Neural cell (in vitro differentiated cells): ENCODE measurements around the gene CD84. TPM values are rescaled to one million over a fixed set of nuclear protein-coding genes. Genes with fewer than 3 reads are reported as not detected.
"Not testable (repeated sequence)": the region's sequence is repeated elsewhere in the genome, so short reads cannot be mapped to it uniquely, and the experiment has no call there.

Experiments used
- H2AFZ ChIP-seq: fragments of 200-600, 300-800 bp; sonication (generic), shearing (Covaris generic); 2 replicates; pipeline ENCODE4 v1.6.0; 2014; ENCODE audit warnings: low read depth, mild to moderate bottlenecking, antibody characterized with exemption, low read length, moderate library complexity
- H3F3A ChIP-seq: fragments of 200-600 bp; shearing (Covaris generic); 2 replicates; pipeline ENCODE4 v1.6.1; 2016; ENCODE audit warnings: mild to moderate bottlenecking, moderate library complexity, mixed read lengths, antibody characterized with exemption, low read length; ENCODE audit not compliant: insufficient read depth, poor library complexity, severe bottlenecking
- H3K27ac ChIP-seq: fragments of 200-600, 300-800 bp; sonication (generic), shearing (Covaris generic); 2 replicates; pipeline ENCODE4 v1.5.1; 2014; ENCODE audit warnings: mild to moderate bottlenecking, low read length, moderate library complexity
- H3K27me3 ChIP-seq: fragments of 300-800, 200-600 bp; sonication (generic), shearing (Covaris generic); 2 replicates; pipeline ENCODE4 v1.6.0; 2014; ENCODE audit warnings: mild to moderate bottlenecking, low read depth, low read length, moderate library complexity; ENCODE audit not compliant: insufficient read depth
- H3K36me3 ChIP-seq: fragments of 300-800, 200-600 bp; sonication (generic), shearing (Covaris generic); 2 replicates; pipeline ENCODE4 v1.5.1; 2014; ENCODE audit warnings: mild to moderate bottlenecking, antibody characterized with exemption, low read length, moderate library complexity; ENCODE audit not compliant: insufficient read depth
- H3K4me2 ChIP-seq: fragments of 300-800, 200-600 bp; sonication (generic), shearing (Covaris generic); 2 replicates; pipeline ENCODE4 v1.6.0; 2014; ENCODE audit warnings: mild to moderate bottlenecking, low read length
- H3K4me3 ChIP-seq: fragments of 300-800, 200-600 bp; sonication (generic), shearing (Covaris generic); 2 replicates; pipeline ENCODE4 v1.5.1; 2014; ENCODE audit warnings: mild to moderate bottlenecking, low read length, moderate library complexity
- H3K79me2 ChIP-seq: fragments of 200-600 bp; shearing (Covaris generic); replicated peaks from 2 replicates; pipeline ENCODE4 v1.6.0; 2014; ENCODE audit warnings: mild to moderate bottlenecking, low read length, moderate library complexity; ENCODE audit not compliant: insufficient read depth
- H3K9ac ChIP-seq: fragments of 300-800, 200-600 bp; sonication (generic), shearing (Covaris generic); 2 replicates; pipeline ENCODE4 v1.6.1; 2016; ENCODE audit warnings: mild to moderate bottlenecking, low read length, mixed read lengths
- H3K9me2 ChIP-seq: fragments of 200-600 bp; shearing (Covaris generic); 2 replicates; pipeline ENCODE4 v1.6.1; 2016; ENCODE audit warnings: mild to moderate bottlenecking, low read length, mixed read lengths; ENCODE audit not compliant: insufficient read depth
- H3K9me3 ChIP-seq: fragments of 200-600, 300-800 bp; sonication (generic), shearing (Covaris generic); 2 replicates; pipeline ENCODE4 v1.6.1; 2016; ENCODE audit warnings: mild to moderate bottlenecking, mixed run types, low read length, moderate library complexity, mixed read lengths
- H4K20me1 ChIP-seq: fragments of 200-600 bp; shearing (Covaris generic); 2 replicates; pipeline ENCODE4 v1.6.1; 2016; ENCODE audit warnings: mild to moderate bottlenecking, mixed run types; ENCODE audit not compliant: insufficient read depth
- CTCF ChIP-seq: fragments of 450-650 bp; IDR thresholded peaks from 2 replicates; pipeline ENCODE4 v1.5.1; 2014; ENCODE audit warnings: antibody characterized with exemption, mild to moderate bottlenecking, moderate library complexity; ENCODE audit not compliant: poor library complexity, severe bottlenecking
- EP300 ChIP-seq: fragments of 450-650 bp; conservative IDR thresholded peaks from 2 replicates; pipeline ENCODE4 v1.6.1; 2014; ENCODE audit warnings: antibody characterized with exemption, mild to moderate bottlenecking, moderate library complexity; ENCODE audit not compliant: poor library complexity, severe bottlenecking
- EZH2 ChIP-seq: fragments of 200-600, 300-800 bp; shearing (Covaris generic), sonication (generic); IDR thresholded peaks from 2 replicates; pipeline ENCODE4 v1.6.1; 2014; ENCODE audit warnings: antibody characterized with exemption, low read length, borderline replicate concordance, mild to moderate bottlenecking; ENCODE audit not compliant: insufficient read depth, poor library complexity, severe bottlenecking
- MXI1 ChIP-seq: fragments of 450-650 bp; conservative IDR thresholded peaks from 2 replicates; pipeline ENCODE4 v1.6.1; 2014; ENCODE audit warnings: antibody characterized with exemption, mild to moderate bottlenecking; ENCODE audit not compliant: poor library complexity, severe bottlenecking
- POLR2AphosphoS5 ChIP-seq: IDR thresholded peaks from 2 replicates; pipeline ENCODE4 v1.6.1; 2012
- RAD21 ChIP-seq: fragments of 450-650 bp; conservative IDR thresholded peaks from 2 replicates; pipeline ENCODE4 v1.6.1; 2014; ENCODE audit warnings: antibody characterized with exemption, mild to moderate bottlenecking, moderate library complexity
- REST ChIP-seq: IDR thresholded peaks from 2 replicates; pipeline ENCODE4 v1.6.1; 2012; ENCODE audit warnings: borderline replicate concordance
- SMC3 ChIP-seq: fragments of 450-650 bp; conservative IDR thresholded peaks from 2 replicates; pipeline ENCODE4 v1.6.1; 2014; ENCODE audit warnings: antibody characterized with exemption, mild to moderate bottlenecking, moderate library complexity; ENCODE audit not compliant: poor library complexity
- TAF1 ChIP-seq: IDR thresholded peaks from 2 replicates; pipeline ENCODE4 v1.6.1; 2012; ENCODE audit warnings: low read depth
- polyA plus RNA-seq: library from polyadenylated mRNA; depleted of rRNA; stranded (reverse); fragments of >200 nt; gene quantifications from 2 replicates; pipeline ENCODE4 v1.2.3, GENCODE V29; 2014

The CD84 gene
- polyA plus RNA-seq, 1 donor from 2014 or later = not detected

- H3K9me2 ChIP-seq = no peaks in the 10 kb centered on the region
- H3F3A ChIP-seq = no peaks in the 10 kb centered on the region
- no peak overlapping the region for H3K9ac ChIP-seq
- H4K20me1 ChIP-seq = no peaks in the 10 kb centered on the region
- no peak overlapping the region for H3K4me2 ChIP-seq
- H3K36me3 ChIP-seq = no peaks in the 10 kb centered on the region
- no peaks in the 10 kb centered on the region for H3K9me3 ChIP-seq
- no peak overlapping the region for H3K27ac ChIP-seq
- H3K79me2 ChIP-seq = no peaks in the 10 kb centered on the region
- H3K27me3 ChIP-seq = no peaks in the 10 kb centered on the region
- no peak for TF ChIP-seq CTCF
- no peak for TF ChIP-seq EP300
- no peak for TF ChIP-seq RAD21
- TF ChIP-seq REST = no peak
- TF ChIP-seq MXI1 = no peak
- no peak for TF ChIP-seq POLR2AphosphoS5
- no peak overlapping the region for H3K4me3 ChIP-seq
- no peak overlapping the region for H2AFZ ChIP-seq
Observed at GRCh38 chr1:160520582-160520981, 58.7 kb downstream of the CD84 start.

GRCh38 chr1:160519642-160520435, 59.5 kb downstream of the CD84 start:
- no peaks in the 10 kb centered on the region for H4K20me1 ChIP-seq
- H3K9me3 ChIP-seq = no peaks in the 10 kb centered on the region
- no peak overlapping the region for H3K4me3 ChIP-seq
- no peak overlapping the region for H3K4me2 ChIP-seq
- no peaks in the 10 kb centered on the region for H3K27me3 ChIP-seq
- no peak overlapping the region for H2AFZ ChIP-seq
- H3K36me3 ChIP-seq = no peaks in the 10 kb centered on the region
- H3F3A ChIP-seq = no peaks in the 10 kb centered on the region
- H3K79me2 ChIP-seq = no peaks in the 10 kb centered on the region
- no peak overlapping the region for H3K27ac ChIP-seq
- no peak overlapping the region for H3K9ac ChIP-seq
- no peaks in the 10 kb centered on the region for H3K9me2 ChIP-seq
- no peak for TF ChIP-seq REST
- TF ChIP-seq SMC3 = no peak
- no peak for TF ChIP-seq EZH2
- TF ChIP-seq CTCF = no peak
- TF ChIP-seq POLR2AphosphoS5 = no peak
- TF ChIP-seq EP300 = no peak
- no peak for TF ChIP-seq TAF1
- no peak for TF ChIP-seq RAD21
- no peak for TF ChIP-seq MXI1

GRCh38 chr1:160517519-160517918, 61.8 kb downstream of the CD84 start:
- H3K9me3 ChIP-seq, H3K9me2 ChIP-seq, H3K36me3 ChIP-seq, H3K9ac ChIP-seq, H3K27me3 ChIP-seq, H3K4me2 ChIP-seq, H3K4me3 ChIP-seq, H3K27ac ChIP-seq, H4K20me1 ChIP-seq, H3K79me2 ChIP-seq, H3F3A ChIP-seq, H2AFZ ChIP-seq: not testable (repeated sequence)
